Left renal pelvis (tissue), 4 donors: Measurements from ENCODE around the gene OTOGL. TPM values are rescaled to one million over a fixed set of nuclear protein-coding genes. Genes with fewer than 3 reads are reported as not detected.
"Not testable (repeated sequence)": the region's sequence is repeated elsewhere in the genome, so short reads cannot be mapped to it uniquely, and the experiment has no call there.

ENCODE experiments used
- DNase-seq, 4 donors: peaks; one replicate each; pipeline ENCODE4 v3.0.0-alpha.2; 2013; ENCODE audit warnings: low read depth in 4 of 4, low spot score in 3 of 4
- polyA plus RNA-seq, 4 donors: library from polyadenylated mRNA; unstranded; fragments of 120-200 nt; gene quantifications; one replicate each; pipeline ENCODE4 v1.2.1, GENCODE V29; 2013; ENCODE audit not compliant: insufficient read length in 4 of 4

OTOGL gene
- polyA plus RNA-seq, 4 donors = 0.31 to 0.89 (median 0.57) TPM

- no peak for DNase-seq
Observed at GRCh38 chr12:80212938-80213645, 113.8 kb downstream of the OTOGL start.

- DNase-seq = no peak
Observed at GRCh38 chr12:80213871-80214270, 114.5 kb downstream of the OTOGL start.

- DNase-seq = no peak
Observed at GRCh38 chr12:80217011-80217535, 117.7 kb downstream of the OTOGL start.

- DNase-seq = not testable (repeated sequence)
Observed at GRCh38 chr12:80218925-80219324, 119.6 kb downstream of the OTOGL start.

GRCh38 chr12:80219345-80219744, 120.0 kb downstream of the OTOGL start:
- no peak for DNase-seq

- no peak for DNase-seq
Observed at GRCh38 chr12:80222261-80222660, 122.9 kb downstream of the OTOGL start.

- no peak for DNase-seq
Observed at GRCh38 chr12:80226576-80226975, 127.2 kb downstream of the OTOGL start.

- DNase-seq = not testable (repeated sequence)
Observed at GRCh38 chr12:80227904-80228303, 128.6 kb downstream of the OTOGL start.

GRCh38 chr12:80230068-80230467, 130.7 kb downstream of the OTOGL start:
- DNase-seq = no peak

- DNase-seq = no peak
Observed at GRCh38 chr12:80232837-80233236, 133.5 kb downstream of the OTOGL start.

GRCh38 chr12:80233926-80234325, 134.6 kb downstream of the OTOGL start:
- DNase-seq = no peak

- DNase-seq = no peak
Observed at GRCh38 chr12:80234667-80235066, 135.3 kb downstream of the OTOGL start.

- DNase-seq = no peak
Observed at GRCh38 chr12:80235944-80236343, 136.6 kb downstream of the OTOGL start.

- DNase-seq = no peak
Observed at GRCh38 chr12:80239867-80240266, 140.5 kb downstream of the OTOGL start.

- no peak for DNase-seq
Observed at GRCh38 chr12:80241576-80242273, 142.4 kb downstream of the OTOGL start.

GRCh38 chr12:80242321-80242720, 143.0 kb downstream of the OTOGL start:
- no peak for DNase-seq

- not testable (repeated sequence) for DNase-seq
Observed at GRCh38 chr12:80249581-80249980, 150.2 kb downstream of the OTOGL start.

- no peak for DNase-seq
Observed at GRCh38 chr12:80257920-80258319, 158.6 kb downstream of the OTOGL start.

- DNase-seq = no peak
Observed at GRCh38 chr12:80260269-80260668, 160.9 kb downstream of the OTOGL start.

GRCh38 chr12:80261403-80261802, 162.1 kb downstream of the OTOGL start:
- DNase-seq = no peak

GRCh38 chr12:80262346-80262745, 163.0 kb downstream of the OTOGL start:
- DNase-seq = no peak

- DNase-seq = no peak
Observed at GRCh38 chr12:80262771-80263170, 163.4 kb downstream of the OTOGL start.
